WTC11 (cell line): Measurements from ENCODE around the gene MT1G. TPM values are rescaled to one million over a fixed set of nuclear protein-coding genes. Genes with fewer than 3 reads are reported as not detected.

Experiments
- ATAC-seq: fragments of 200-7000 bp; cut with Tn5 transposase; 2 replicates; pipeline ENCODE4 v1.10.0; 2021; ENCODE audit warnings: mild to moderate bottlenecking, moderate library complexity
- CTCF ChIA-PET: fragments of 300-600 bp; sonication (Branson Sonifier 250); formaldehyde crosslinking; loops from one replicate; lab custom pipeline; 2021; ENCODE audit warnings: antibody characterized with exemption; lab: Charles Lee
- POLR2A ChIA-PET: fragments of 350-600 bp; sonication (Branson Sonifier 250); formaldehyde crosslinking; loops from one replicate; lab custom pipeline; 2021; ENCODE audit warnings: antibody characterized with exemption; lab: Charles Lee
- DNase-seq: peaks from one replicate; pipeline ENCODE4 v3.0.0; 2021; ENCODE audit warnings: low spot score
- H3K27ac Mint-ChIP-seq: 2 replicates; pipeline ENCODE4 v1.8.0; 2021; ENCODE audit warnings: mixed read lengths
- H3K27me3 Mint-ChIP-seq: 2 replicates; pipeline ENCODE4 v1.8.0; 2021; ENCODE audit warnings: low read depth, mild to moderate bottlenecking, moderate library complexity, mixed read lengths
- H3K36me3 Mint-ChIP-seq: 2 replicates; pipeline ENCODE4 v1.8.0; 2021; ENCODE audit warnings: mixed read lengths
- H3K4me1 Mint-ChIP-seq: 2 replicates; pipeline ENCODE4 v1.8.0; 2022; ENCODE audit warnings: mixed read lengths
- H3K4me3 Mint-ChIP-seq: 2 replicates; pipeline ENCODE4 v1.8.0; 2021; ENCODE audit warnings: mild to moderate bottlenecking, moderate library complexity, mixed read lengths
- H3K9me3 Mint-ChIP-seq: 2 replicates; pipeline ENCODE4 v1.8.0; 2021; ENCODE audit warnings: mixed read lengths
- ELF4 ChIP-seq: sonication (generic); formaldehyde crosslinking; IDR thresholded peaks from 2 replicates; pipeline ENCODE4 v1.8.1; 2022; ENCODE audit warnings: low read depth, mild to moderate bottlenecking, moderate library complexity, missing genetic modification reagents
- IRF2 ChIP-seq: sonication (generic); formaldehyde crosslinking; IDR thresholded peaks from 2 replicates; pipeline ENCODE4 v1.8.0; 2022; ENCODE audit warnings: low read depth, missing genetic modification reagents, borderline replicate concordance
- MXD4 ChIP-seq: fragments of 250-450 bp; sonication (Bioruptor Pico); IDR thresholded peaks from 2 replicates; pipeline ENCODE4 v1.8.0; 2021; ENCODE audit warnings: mild to moderate bottlenecking, moderate library complexity, borderline replicate concordance
- MYBL2 ChIP-seq: sonication (generic); formaldehyde crosslinking; IDR thresholded peaks from 2 replicates; pipeline ENCODE4 v1.8.1; 2023; ENCODE audit warnings: mild to moderate bottlenecking, moderate library complexity, missing genetic modification reagents
- NR1H2 ChIP-seq: sonication (generic); formaldehyde crosslinking; IDR thresholded peaks from 2 replicates; pipeline ENCODE4 v1.9.0; 2021; ENCODE audit warnings: mild to moderate bottlenecking, moderate library complexity, missing genetic modification reagents
- ZBTB21 ChIP-seq: sonication (generic); formaldehyde crosslinking; IDR thresholded peaks from 2 replicates; pipeline ENCODE4 v1.8.1; 2023; ENCODE audit warnings: mild to moderate bottlenecking, missing genetic modification reagents, borderline replicate concordance
- total RNA-seq: library from RNA; stranded (reverse); gene quantifications from 3 replicates; pipeline ENCODE4 v1.2.3, GENCODE V29; 2021
- TF ChIP-seq, protein P1 (sequence below): sonication (generic); formaldehyde crosslinking; IDR thresholded peaks from 2 replicates; pipeline ENCODE4 v1.8.1; 2022; ENCODE audit warnings: missing genetic modification reagents, borderline replicate concordance
- TF ChIP-seq, protein P2 (sequence below): sonication (generic); formaldehyde crosslinking; IDR thresholded peaks from 2 replicates; pipeline ENCODE4 v1.8.0; 2022; ENCODE audit warnings: missing genetic modification reagents
- TF ChIP-seq, protein P3 (sequence below): sonication (generic); formaldehyde crosslinking; IDR thresholded peaks from 2 replicates; pipeline ENCODE4 v1.8.0; 2022; ENCODE audit warnings: mild to moderate bottlenecking, missing genetic modification reagents
- TF ChIP-seq, protein P4 (sequence below): sonication (generic); formaldehyde crosslinking; conservative IDR thresholded peaks from 2 replicates; pipeline ENCODE4 v1.8.1; 2022; ENCODE audit warnings: mild to moderate bottlenecking, missing genetic modification reagents
- TF ChIP-seq, protein P5 (sequence below): fragments of 250-450 bp; sonication (Bioruptor Pico); IDR thresholded peaks from 2 replicates; pipeline ENCODE4 v2.1.2; 2022; ENCODE audit warnings: mild to moderate bottlenecking, moderate library complexity
- TF ChIP-seq, protein P6 (sequence below): sonication (generic); formaldehyde crosslinking; conservative IDR thresholded peaks from 2 replicates; pipeline ENCODE4 v1.8.1; 2023; ENCODE audit warnings: mild to moderate bottlenecking, low read depth, missing genetic modification reagents, moderate library complexity
- TF ChIP-seq, protein P7 (sequence below): sonication (generic); formaldehyde crosslinking; IDR thresholded peaks from 2 replicates; pipeline ENCODE4 v1.8.1; 2023; ENCODE audit warnings: mild to moderate bottlenecking, missing genetic modification reagents

The MT1G gene
- total RNA-seq, 1 experiment from 2014 or later, result 333 TPM

DNA sequence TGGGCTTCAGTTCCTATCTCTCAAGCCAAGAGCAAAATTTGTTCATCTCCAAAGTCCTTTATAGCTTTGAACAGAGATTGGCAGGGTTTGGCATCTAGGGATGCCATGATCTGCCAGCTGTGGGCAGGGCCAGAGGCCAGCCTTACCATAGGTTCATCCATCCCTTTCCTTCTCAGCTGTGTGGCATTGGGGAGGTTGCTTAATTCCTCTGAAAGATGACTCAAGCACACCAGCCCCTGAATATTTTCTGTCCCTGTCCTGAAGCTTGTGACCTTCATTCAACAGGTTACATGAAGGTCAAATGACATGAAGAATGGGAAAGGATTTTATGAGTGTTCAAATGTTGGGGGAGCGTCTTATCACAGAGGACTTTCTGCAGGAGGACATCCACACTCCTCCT is 3.4 kb downstream of the MT1G start:
- ChIA-PET POLR2A (interaction anchor here (1.0 to 1.4 kb wide), 3 partner anchors 19 to 54 kb away, joined by 3 to 5 read pairs (median 4); partner anchors contain the start of gene MT1E), CTCF (interaction anchor here (1.1 kb wide), 1 partner anchor 37 kb away, joined by 3 read pairs; no protein-coding TSS in a partner anchor)
- H3K4me3 Mint-ChIP-seq, result no peak overlapping the region
- H3K27ac Mint-ChIP-seq, result no peak overlapping the region
- no peak for ATAC-seq
- H3K9me3 Mint-ChIP-seq, result no peaks in the 10 kb centered on the region
- 0 out of 2 replicates have a peak, but pooled peaks cover under 1% of the 10 kb centered on the region for H3K36me3 Mint-ChIP-seq
- peaks cover 100% of the 10 kb centered on the region for H3K27me3 Mint-ChIP-seq
- TF ChIP-seq MYBL2 (CRISPR knock-in tag) (no peak), NR1H2 (CRISPR knock-in tag) (no peak), ZBTB21 (CRISPR knock-in tag) (no peak), MXD4 (CRISPR knock-in tag) (no peak), ELF4 (CRISPR knock-in tag) (no peak), IRF2 (CRISPR knock-in tag) (no peak)
- TF ChIP-seq, protein P1, sequence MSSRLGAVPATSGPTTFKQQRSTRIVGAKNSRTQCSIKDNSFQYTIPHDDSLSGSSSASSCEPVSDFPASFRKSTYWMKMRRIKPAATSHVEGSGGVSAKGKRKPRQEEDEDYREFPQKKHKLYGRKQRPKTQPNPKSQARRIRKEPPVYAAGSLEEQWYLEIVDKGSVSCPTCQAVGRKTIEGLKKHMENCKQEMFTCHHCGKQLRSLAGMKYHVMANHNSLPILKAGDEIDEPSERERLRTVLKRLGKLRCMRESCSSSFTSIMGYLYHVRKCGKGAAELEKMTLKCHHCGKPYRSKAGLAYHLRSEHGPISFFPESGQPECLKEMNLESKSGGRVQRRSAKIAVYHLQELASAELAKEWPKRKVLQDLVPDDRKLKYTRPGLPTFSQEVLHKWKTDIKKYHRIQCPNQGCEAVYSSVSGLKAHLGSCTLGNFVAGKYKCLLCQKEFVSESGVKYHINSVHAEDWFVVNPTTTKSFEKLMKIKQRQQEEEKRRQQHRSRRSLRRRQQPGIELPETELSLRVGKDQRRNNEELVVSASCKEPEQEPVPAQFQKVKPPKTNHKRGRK, result no peak
- TF ChIP-seq, protein P2, sequence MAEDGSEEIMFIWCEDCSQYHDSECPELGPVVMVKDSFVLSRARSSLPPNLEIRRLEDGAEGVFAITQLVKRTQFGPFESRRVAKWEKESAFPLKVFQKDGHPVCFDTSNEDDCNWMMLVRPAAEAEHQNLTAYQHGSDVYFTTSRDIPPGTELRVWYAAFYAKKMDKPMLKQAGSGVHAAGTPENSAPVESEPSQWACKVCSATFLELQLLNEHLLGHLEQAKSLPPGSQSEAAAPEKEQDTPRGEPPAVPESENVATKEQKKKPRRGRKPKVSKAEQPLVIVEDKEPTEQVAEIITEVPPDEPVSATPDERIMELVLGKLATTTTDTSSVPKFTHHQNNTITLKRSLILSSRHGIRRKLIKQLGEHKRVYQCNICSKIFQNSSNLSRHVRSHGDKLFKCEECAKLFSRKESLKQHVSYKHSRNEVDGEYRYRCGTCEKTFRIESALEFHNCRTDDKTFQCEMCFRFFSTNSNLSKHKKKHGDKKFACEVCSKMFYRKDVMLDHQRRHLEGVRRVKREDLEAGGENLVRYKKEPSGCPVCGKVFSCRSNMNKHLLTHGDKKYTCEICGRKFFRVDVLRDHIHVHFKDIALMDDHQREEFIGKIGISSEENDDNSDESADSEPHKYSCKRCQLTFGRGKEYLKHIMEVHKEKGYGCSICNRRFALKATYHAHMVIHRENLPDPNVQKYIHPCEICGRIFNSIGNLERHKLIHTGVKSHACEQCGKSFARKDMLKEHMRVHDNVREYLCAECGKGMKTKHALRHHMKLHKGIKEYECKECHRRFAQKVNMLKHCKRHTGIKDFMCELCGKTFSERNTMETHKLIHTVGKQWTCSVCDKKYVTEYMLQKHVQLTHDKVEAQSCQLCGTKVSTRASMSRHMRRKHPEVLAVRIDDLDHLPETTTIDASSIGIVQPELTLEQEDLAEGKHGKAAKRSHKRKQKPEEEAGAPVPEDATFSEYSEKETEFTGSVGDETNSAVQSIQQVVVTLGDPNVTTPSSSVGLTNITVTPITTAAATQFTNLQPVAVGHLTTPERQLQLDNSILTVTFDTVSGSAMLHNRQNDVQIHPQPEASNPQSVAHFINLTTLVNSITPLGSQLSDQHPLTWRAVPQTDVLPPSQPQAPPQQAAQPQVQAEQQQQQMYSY (CRISPR knock-in tag), result no peak
- TF ChIP-seq, protein P3, sequence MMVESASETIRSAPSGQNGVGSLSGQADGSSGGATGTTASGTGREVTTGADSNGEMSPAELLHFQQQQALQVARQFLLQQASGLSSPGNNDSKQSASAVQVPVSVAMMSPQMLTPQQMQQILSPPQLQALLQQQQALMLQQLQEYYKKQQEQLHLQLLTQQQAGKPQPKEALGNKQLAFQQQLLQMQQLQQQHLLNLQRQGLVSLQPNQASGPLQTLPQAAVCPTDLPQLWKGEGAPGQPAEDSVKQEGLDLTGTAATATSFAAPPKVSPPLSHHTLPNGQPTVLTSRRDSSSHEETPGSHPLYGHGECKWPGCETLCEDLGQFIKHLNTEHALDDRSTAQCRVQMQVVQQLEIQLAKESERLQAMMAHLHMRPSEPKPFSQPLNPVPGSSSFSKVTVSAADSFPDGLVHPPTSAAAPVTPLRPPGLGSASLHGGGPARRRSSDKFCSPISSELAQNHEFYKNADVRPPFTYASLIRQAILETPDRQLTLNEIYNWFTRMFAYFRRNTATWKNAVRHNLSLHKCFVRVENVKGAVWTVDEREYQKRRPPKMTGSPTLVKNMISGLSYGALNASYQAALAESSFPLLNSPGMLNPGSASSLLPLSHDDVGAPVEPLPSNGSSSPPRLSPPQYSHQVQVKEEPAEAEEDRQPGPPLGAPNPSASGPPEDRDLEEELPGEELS, result no peak
- TF ChIP-seq, protein P4, sequence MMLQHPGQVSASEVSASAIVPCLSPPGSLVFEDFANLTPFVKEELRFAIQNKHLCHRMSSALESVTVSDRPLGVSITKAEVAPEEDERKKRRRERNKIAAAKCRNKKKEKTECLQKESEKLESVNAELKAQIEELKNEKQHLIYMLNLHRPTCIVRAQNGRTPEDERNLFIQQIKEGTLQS, result no peak
- TF ChIP-seq, protein P5, sequence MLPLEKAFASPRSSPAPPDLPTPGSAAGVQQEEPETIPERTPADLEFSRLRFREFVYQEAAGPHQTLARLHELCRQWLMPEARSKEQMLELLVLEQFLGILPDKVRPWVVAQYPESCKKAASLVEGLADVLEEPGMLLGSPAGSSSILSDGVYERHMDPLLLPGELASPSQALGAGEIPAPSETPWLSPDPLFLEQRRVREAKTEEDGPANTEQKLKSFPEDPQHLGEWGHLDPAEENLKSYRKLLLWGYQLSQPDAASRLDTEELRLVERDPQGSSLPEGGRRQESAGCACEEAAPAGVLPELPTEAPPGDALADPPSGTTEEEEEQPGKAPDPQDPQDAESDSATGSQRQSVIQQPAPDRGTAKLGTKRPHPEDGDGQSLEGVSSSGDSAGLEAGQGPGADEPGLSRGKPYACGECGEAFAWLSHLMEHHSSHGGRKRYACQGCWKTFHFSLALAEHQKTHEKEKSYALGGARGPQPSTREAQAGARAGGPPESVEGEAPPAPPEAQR (CRISPR knock-in tag), result no peak
- TF ChIP-seq, protein P6, sequence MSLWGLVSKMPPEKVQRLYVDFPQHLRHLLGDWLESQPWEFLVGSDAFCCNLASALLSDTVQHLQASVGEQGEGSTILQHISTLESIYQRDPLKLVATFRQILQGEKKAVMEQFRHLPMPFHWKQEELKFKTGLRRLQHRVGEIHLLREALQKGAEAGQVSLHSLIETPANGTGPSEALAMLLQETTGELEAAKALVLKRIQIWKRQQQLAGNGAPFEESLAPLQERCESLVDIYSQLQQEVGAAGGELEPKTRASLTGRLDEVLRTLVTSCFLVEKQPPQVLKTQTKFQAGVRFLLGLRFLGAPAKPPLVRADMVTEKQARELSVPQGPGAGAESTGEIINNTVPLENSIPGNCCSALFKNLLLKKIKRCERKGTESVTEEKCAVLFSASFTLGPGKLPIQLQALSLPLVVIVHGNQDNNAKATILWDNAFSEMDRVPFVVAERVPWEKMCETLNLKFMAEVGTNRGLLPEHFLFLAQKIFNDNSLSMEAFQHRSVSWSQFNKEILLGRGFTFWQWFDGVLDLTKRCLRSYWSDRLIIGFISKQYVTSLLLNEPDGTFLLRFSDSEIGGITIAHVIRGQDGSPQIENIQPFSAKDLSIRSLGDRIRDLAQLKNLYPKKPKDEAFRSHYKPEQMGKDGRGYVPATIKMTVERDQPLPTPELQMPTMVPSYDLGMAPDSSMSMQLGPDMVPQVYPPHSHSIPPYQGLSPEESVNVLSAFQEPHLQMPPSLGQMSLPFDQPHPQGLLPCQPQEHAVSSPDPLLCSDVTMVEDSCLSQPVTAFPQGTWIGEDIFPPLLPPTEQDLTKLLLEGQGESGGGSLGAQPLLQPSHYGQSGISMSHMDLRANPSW (CRISPR knock-in tag), result no peak
- TF ChIP-seq, protein P7, sequence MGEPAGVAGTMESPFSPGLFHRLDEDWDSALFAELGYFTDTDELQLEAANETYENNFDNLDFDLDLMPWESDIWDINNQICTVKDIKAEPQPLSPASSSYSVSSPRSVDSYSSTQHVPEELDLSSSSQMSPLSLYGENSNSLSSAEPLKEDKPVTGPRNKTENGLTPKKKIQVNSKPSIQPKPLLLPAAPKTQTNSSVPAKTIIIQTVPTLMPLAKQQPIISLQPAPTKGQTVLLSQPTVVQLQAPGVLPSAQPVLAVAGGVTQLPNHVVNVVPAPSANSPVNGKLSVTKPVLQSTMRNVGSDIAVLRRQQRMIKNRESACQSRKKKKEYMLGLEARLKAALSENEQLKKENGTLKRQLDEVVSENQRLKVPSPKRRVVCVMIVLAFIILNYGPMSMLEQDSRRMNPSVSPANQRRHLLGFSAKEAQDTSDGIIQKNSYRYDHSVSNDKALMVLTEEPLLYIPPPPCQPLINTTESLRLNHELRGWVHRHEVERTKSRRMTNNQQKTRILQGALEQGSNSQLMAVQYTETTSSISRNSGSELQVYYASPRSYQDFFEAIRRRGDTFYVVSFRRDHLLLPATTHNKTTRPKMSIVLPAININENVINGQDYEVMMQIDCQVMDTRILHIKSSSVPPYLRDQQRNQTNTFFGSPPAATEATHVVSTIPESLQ (CRISPR knock-in tag), result no peak
- TF ChIP-seq, all 79 proteins: peak for 0
- no peak for DNase-seq
- H3K4me1 Mint-ChIP-seq, result peaks cover 37% of the 10 kb centered on the region
